ENCODE results near the gene RTP5.

Gene RTP5

GRCh38 chr2:241858206-241859016 is 11.1 kb upstream of the RTP5 start, which contains the start of gene PDCD1:
Gene PDCD1 (minus strand): TSS chr2:241858894. CDS start chr2:241858838, 56 bp downstream.
- DNase-seq = no peak

GRCh38 chr2:241859017-241859435 is 10.5 kb upstream of the RTP5 start:
- DNase-seq = no peak

- no peak for DNase-seq
Observed at GRCh38 chr2:241859436-241860183, 9.9 kb upstream of the RTP5 start.

- DNase-seq = no peak
Observed at GRCh38 chr2:241860184-241861078, 9.1 kb upstream of the RTP5 start.

- no peak for DNase-seq
Observed at GRCh38 chr2:241861264-241861663, 8.3 kb upstream of the RTP5 start.

- no peak for DNase-seq
Observed at GRCh38 chr2:241862093-241862492, 7.4 kb upstream of the RTP5 start.

- DNase-seq = no peak
Observed at GRCh38 chr2:241862775-241863535, 6.6 kb upstream of the RTP5 start.

- DNase-seq = no peak
Observed at GRCh38 chr2:241863536-241863954, 6.0 kb upstream of the RTP5 start.

- no peak for DNase-seq
Observed at GRCh38 chr2:241864168-241864849, 5.2 kb upstream of the RTP5 start.

GRCh38 chr2:241864850-241865213 is 4.7 kb upstream of the RTP5 start:
- DNase-seq = no peak

- DNase-seq = no peak
Observed at GRCh38 chr2:241865416-241865956, 4.0 kb upstream of the RTP5 start.

GRCh38 chr2:241865957-241866789 is 3.4 kb upstream of the RTP5 start:
- no peak for DNase-seq

- no peak for DNase-seq
Observed at GRCh38 chr2:241866790-241867645, 2.5 kb upstream of the RTP5 start.

- DNase-seq = no peak
Observed at GRCh38 chr2:241867776-241868420, 1.6 kb upstream of the RTP5 start.

GRCh38 chr2:241868661-241869081 is 858 bp upstream of the RTP5 start:
- DNase-seq = no peak

- no peak for DNase-seq
Observed at GRCh38 chr2:241870081-241870541, 582 bp downstream of the RTP5 start.

GRCh38 chr2:241870611-241871537 is 1.3 kb downstream of the RTP5 start:
- no peak for DNase-seq
